Tibial artery (tissue), 4 donors: Measurements from ENCODE around the gene AKAP13.
"Not testable (repeated sequence)": the region's sequence is repeated elsewhere in the genome, so short reads cannot be mapped to it uniquely, and the experiment has no call there.

Experiments
- DNase-seq, 2 donors: peaks; one replicate each; pipeline ENCODE4 v3.0.0-alpha.2; 2019
- H3K27ac ChIP-seq, 2 donors: fragments of 200-600 bp; sonication (generic) in 1 of 2; 1 replicate in 1 of 2; 2 replicates in 1 of 2; pipeline ENCODE4 v1.5.1; 2018 to 2019; ENCODE audit warnings: mild to moderate bottlenecking in 1 of 2
- H3K27me3 ChIP-seq, 2 donors: fragments of 200-600 bp; sonication (generic) in 1 of 2; one replicate each; pipeline versions ENCODE4 v1.5.1 to v1.6.0; 2016 to 2019
- H3K36me3 ChIP-seq, 3 donors: fragments of 200-600 bp; sonication (generic) in 2 of 3; one replicate each; pipeline ENCODE4 v1.5.1; 2016 to 2019; ENCODE audit warnings: mild to moderate bottlenecking in 2 of 3
- H3K4me1 ChIP-seq, 4 donors: fragments of 200-600 bp; sonication (generic) in 2 of 4; 1 replicate in 3 of 4; 2 replicates in 1 of 4; pipeline ENCODE4 v1.5.1; 2016 to 2019
- H3K4me3 ChIP-seq, 2 donors: fragments of 200-600 bp; sonication (generic) in 1 of 2; 1 replicate in 1 of 2; 2 replicates in 1 of 2; pipeline ENCODE4 v1.5.1; 2018 to 2019; ENCODE audit warnings: mild to moderate bottlenecking in 2 of 2
- H3K9me3 ChIP-seq, 3 donors: fragments of 200-600 bp; sonication (generic) in 1 of 3; one replicate each; pipeline ENCODE4 v1.5.1; 2016 to 2019
- CTCF ChIP-seq, 2 experiments: fragments of 200-600 bp in 1 of 2; fragments of 450-650 bp in 1 of 2; IDR thresholded peaks; one replicate each; pipeline ENCODE4 v1.5.1; 2017 to 2019; ENCODE audit warnings: antibody characterized with exemption in 2 of 2, mild to moderate bottlenecking in 1 of 2, moderate library complexity in 1 of 2
- intact Hi-C: fragments of 100-400 bp; cut with DNase I; formaldehyde crosslinking; loops from one replicate; pipeline ENCODE4 v1.15.0; 2023; ENCODE audit warnings: low total_unique reads

Gene AKAP13

GRCh38 chr15:85583923-85584390 lies 203.6 kb downstream of the AKAP13 start:
- Histone ChIP-seq H3K36me3 (peaks cover 0 to 30% (median 8%) of the 10 kb centered on the region in 3 donors), H3K4me3 (peak overlapping the region in 1 of 2 donors; percentile 37), H3K27me3 (no peaks in the 10 kb centered on the region), H3K27ac (peak overlapping the region; percentile 42 to 63), H3K4me1 (peaks cover 0 to 49% (median 14%) of the 10 kb centered on the region in 4 donors), H3K9me3 (no peaks in the 10 kb centered on the region)
- TF ChIP-seq CTCF (IDR thresholded peaks at IDR 0.05) = no peak
- intact Hi-C loops = no loop called here
- no peak for DNase-seq

GRCh38 chr15:85584872-85585271 lies 204.5 kb downstream of the AKAP13 start:
- no peaks in the 10 kb centered on the region for H3K9me3 ChIP-seq
- DNase-seq = no peak
- H3K27ac ChIP-seq = no peak overlapping the region
- no peak for TF ChIP-seq CTCF (IDR thresholded peaks at IDR 0.05)
- peaks cover 0 to 54% (median 16%) of the 10 kb centered on the region in 4 donors for H3K4me1 ChIP-seq
- H3K4me3 ChIP-seq = no peak overlapping the region
- no peaks in the 10 kb centered on the region for H3K27me3 ChIP-seq
- H3K36me3 ChIP-seq = peaks cover 0 to 21% (median 1%) of the 10 kb centered on the region in 3 donors
- intact Hi-C loops = no loop called here

- H3K27me3 ChIP-seq, DNase-seq, H3K4me3 ChIP-seq, H3K9me3 ChIP-seq, H3K27ac ChIP-seq, intact Hi-C loops, H3K36me3 ChIP-seq: not testable (repeated sequence)
- H3K4me1 ChIP-seq = peaks cover 0 to 47% (median 12%) of the 10 kb centered on the region in 4 donors
These were observed 205.8 kb downstream of the AKAP13 start for GRCh38 chr15:85586196-85586595.

GRCh38 chr15:85587707-85588411 lies 207.5 kb downstream of the AKAP13 start:
- H3K4me1 ChIP-seq = peaks cover 0 to 51% (median 10%) of the 10 kb centered on the region in 4 donors
- intact Hi-C loops = no loop called here

GRCh38 chr15:85588677-85589076 lies 208.3 kb downstream of the AKAP13 start:
- Histone ChIP-seq H3K4me1 (peaks cover 0 to 45% (median 10%) of the 10 kb centered on the region in 4 donors), H3K27ac (peak overlapping the region; percentile 8 to 30), H3K27me3 (no peaks in the 10 kb centered on the region), H3K36me3 (no peaks in the 10 kb centered on the region), H3K9me3 (no peaks in the 10 kb centered on the region), H3K4me3 (no peak overlapping the region)
- intact Hi-C loops = no loop called here
- no peak for DNase-seq
- no peak for TF ChIP-seq CTCF (IDR thresholded peaks at IDR 0.05)

More at GRCh38 chr15:85587707-85588411, 207.5 kb downstream of the AKAP13 start:
- H3K9me3 ChIP-seq = no peaks in the 10 kb centered on the region
- no peaks in the 10 kb centered on the region for H3K36me3 ChIP-seq
- no peak overlapping the region for H3K27ac ChIP-seq
- H3K4me3 ChIP-seq = no peak overlapping the region
- H3K27me3 ChIP-seq = no peaks in the 10 kb centered on the region
- TF ChIP-seq CTCF (IDR thresholded peaks at IDR 0.05) = no peak
- no peak for DNase-seq

GRCh38 chr15:85589851-85590250 lies 209.4 kb downstream of the AKAP13 start:
- Histone ChIP-seq H3K9me3 (no peaks in the 10 kb centered on the region), H3K4me1 (peaks cover 0 to 41% (median 10%) of the 10 kb centered on the region in 4 donors), H3K36me3 (no peaks in the 10 kb centered on the region), H3K27me3 (no peaks in the 10 kb centered on the region), H3K4me3 (no peak overlapping the region), H3K27ac (no peak overlapping the region)
- TF ChIP-seq CTCF (IDR thresholded peaks at IDR 0.05) = no peak
- intact Hi-C loops = no loop called here
- no peak for DNase-seq
